Esophagus squamous epithelium (tissue), 4 donors: ENCODE results near the gene CRTC3.

Experiments
- CTCF ChIP-seq, 6 experiments: fragments of 450-650 bp in 4 of 6; fragments of 200-600 bp in 2 of 6; sonication (generic) in 2 of 6; IDR thresholded peaks; one replicate each; pipeline ENCODE4 v1.5.1; 2016 to 2019; ENCODE audit warnings: antibody characterized with exemption in 6 of 6, mild to moderate bottlenecking in 4 of 6, moderate library complexity in 4 of 6
- POLR2A ChIP-seq, 4 donors: fragments of 450-650 bp; IDR thresholded peaks; one replicate each; pipeline ENCODE4 v1.6.1; 2017; ENCODE audit warnings: antibody characterized with exemption in 4 of 4, mild to moderate bottlenecking in 4 of 4, moderate library complexity in 3 of 4

DNA sequence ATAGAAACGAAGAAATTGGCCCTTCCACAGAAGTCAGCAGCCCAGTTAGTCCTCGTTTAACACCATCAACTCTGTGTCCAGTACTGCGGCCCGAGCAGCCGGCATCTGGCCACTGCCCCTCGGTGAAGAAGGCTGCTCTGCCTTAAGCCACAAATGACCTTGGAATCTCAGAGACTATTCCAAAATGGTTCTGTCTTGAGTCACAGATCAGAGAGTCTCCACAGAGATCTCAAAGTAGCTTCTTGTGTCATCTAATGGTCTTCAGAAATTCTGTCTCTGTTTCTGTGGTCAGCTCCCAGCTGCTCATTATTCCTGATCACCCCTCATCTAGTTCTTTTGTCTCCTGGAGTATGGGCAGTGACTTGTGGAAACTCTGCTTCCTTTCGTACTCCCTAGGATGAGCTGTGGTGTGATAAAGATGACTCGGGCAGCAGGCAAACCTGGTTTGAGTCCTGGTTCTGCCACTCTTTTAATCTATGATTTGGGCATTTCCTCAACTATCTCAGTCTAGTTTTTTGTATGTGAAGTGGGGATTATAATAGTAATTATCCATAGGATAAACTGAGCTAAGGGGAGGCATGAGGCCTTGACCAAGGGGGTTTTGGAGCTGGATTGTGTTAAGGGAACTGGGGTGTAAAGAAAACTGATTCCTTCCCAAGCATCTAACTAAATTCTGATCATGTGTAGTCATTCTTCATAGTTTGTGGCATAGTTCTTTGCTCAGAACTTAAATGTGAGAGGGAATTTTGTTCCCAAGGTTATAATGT, 22.6 kb downstream of the CRTC3 start:
- no peak for TF ChIP-seq CTCF (IDR thresholded peaks at IDR 0.05)
- TF ChIP-seq POLR2A (IDR thresholded peaks at IDR 0.05): no peak
